NCI-H460 (cell line): ENCODE measurements around the gene RNF41. TPM values are rescaled to one million over a fixed set of nuclear protein-coding genes. Genes with fewer than 3 reads are reported as not detected.
"Not testable (repeated sequence)": the region's sequence is repeated elsewhere in the genome, so short reads cannot be mapped to it uniquely, and the experiment has no call there.

Source experiments
- DNase-seq: peaks from one replicate; pipeline ENCODE4 v3.0.0-alpha.2; 2016; ENCODE audit warnings: low read depth; ENCODE audit errors: extremely low read depth
- polyA plus RNA-seq: library from polyadenylated mRNA; depleted of rRNA; stranded (reverse); fragments of >200 nt; gene quantifications from 2 replicates; pipeline ENCODE4 v1.2.3, GENCODE V29; 2014; cell fraction: nucleus; rRNA removed
- total RNA-seq: library from RNA; depleted of rRNA; stranded (reverse); fragments of >200 nt; shearing (Covaris generic); gene quantifications from 2 replicates; pipeline ENCODE4 v1.2.3, GENCODE V29; 2014; rRNA removed

RNF41 gene
- total RNA-seq = 92.7 and 102 TPM in 2 replicates
- polyA plus RNA-seq = 47.5 and 65.5 TPM in 2 replicates

DNA sequence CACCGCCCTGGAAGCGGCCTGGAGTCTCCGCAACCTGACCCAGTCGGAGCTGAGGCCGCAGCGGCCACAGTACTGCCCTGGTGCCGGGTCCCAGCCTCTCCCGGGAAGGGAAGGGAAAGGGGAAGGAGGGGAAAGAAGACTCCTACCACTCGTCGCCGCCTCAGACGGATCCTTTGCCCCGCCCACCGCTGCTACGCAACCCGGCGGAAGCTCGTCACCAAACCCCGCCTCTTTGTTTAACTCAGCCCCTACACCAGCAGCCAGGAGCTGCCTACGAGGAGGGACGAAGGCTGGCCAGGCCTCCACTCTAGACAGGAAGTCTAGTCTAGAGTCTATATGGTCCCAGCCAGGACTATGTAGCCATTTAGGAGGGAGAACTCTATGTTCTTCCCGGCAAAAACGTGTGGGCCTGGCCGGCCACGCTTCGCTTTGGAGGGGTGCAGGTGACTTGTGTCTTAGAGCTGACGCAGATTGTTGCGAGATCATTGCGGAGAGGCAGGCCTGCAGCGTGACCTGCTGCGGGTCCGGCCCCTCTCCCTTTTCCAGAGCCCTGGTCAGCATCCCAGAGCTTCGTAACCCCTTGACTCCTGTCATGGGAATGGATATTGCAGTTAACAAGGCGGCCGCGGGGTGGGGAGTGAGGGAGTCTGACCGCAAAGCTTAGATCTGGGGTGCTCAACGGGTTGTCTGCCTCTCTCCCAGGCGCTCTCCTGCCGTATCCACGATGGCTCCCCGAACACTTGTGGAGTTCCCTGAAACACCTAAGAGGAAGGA lies at the start of gene RNF41:
Gene RNF41 (minus strand): TSS at position 166 of the 774 bp plus-strand sequence. CDS start 7,875 bp downstream, outside the sequence.
- peak; percentile 94 for DNase-seq

DNA sequence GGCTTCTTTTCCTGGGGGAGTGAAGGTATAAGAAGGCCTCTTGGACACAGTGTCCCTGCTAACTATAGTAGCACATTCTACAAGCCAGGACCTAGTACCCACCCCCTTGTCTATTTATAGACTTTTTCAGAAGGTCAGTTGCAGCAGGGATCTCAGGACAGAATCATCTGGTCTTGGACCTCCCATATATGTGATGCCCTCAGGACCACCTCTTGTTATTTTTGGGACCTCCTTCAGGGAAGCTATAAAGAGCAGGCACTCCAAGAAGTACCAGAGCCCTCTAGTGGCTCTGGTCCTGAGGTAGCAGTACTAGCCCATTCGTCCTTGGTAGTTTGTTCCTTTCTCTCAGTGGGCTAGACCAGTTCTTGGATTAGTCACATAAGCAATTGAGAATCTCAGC lies 49.3 kb upstream of the RNF41 start:
- no peak for DNase-seq

DNA sequence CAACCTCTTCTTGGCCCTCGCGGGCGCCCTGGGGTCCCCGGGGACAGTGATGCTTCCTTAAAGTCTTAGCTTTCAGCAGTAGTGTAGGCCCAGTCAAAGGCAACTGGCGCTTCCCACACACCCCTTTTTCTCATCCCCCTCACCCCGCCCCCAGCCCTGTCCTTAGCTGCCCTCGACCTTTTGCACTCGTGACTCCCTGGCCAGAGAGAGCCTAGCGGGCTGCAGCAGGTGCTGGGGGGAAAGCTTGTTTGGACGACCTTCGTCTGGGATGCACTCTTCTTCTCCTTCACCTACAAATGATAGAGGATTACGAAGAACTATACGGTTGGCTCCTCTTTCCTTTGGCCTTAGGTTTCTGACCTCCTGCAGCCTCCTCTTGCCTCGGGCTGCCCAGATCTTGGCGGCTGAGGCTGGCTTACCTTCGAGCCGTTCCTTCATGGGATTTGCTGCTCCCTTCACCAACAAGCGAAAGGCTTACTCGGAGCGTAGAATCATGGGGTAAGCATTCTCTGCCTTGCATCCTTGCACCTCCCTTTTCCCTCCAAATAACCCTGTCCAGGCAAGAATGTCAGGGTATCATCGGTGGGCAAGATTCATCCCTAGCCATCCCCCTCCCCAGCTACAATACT lies 45.8 kb upstream of the RNF41 start:
- DNase-seq = no peak

DNA sequence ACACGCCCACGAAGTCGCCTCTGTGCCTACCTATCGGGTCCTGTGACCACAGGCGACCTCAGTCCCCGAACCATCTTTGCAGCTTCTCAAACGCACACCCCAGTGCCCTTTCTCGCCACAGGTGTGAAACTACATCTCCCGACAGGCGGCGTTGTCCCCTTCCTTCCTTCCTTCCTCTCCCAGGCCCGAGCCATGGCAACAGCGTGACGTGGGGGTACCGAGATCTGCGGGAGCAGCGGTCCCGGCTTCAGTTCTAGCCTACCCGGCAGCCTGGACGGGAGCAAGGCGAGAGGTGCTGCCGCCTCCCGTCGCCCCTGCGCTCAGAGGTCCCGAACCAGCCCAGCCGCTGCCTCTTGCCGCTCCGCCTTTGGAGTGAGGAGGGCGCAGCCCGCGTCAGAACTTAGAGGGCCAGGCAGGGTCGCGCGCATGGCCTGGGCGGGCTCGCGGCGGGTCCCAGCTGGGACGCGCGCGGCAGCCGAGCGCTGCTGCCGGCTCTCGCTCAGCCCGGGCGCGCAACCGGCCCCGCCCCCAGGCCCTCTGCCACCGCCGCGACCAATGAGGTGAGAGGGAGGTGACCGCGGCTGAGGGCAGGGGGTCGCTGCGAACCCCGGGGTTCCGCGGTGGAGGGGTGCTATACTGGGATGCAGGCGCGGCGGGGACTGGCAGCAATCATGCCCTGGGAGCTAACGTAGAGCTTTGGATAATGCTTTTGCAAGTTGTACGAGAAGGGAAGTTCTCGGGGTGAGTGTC lies 45.1 kb upstream of the RNF41 start, which contains the start of gene COQ10A:
Gene COQ10A (plus strand): TSS at position 250 of the 750 bp plus-strand sequence. CDS start 177 bp downstream, at position 427.
- DNase-seq = peak; percentile 87

DNA sequence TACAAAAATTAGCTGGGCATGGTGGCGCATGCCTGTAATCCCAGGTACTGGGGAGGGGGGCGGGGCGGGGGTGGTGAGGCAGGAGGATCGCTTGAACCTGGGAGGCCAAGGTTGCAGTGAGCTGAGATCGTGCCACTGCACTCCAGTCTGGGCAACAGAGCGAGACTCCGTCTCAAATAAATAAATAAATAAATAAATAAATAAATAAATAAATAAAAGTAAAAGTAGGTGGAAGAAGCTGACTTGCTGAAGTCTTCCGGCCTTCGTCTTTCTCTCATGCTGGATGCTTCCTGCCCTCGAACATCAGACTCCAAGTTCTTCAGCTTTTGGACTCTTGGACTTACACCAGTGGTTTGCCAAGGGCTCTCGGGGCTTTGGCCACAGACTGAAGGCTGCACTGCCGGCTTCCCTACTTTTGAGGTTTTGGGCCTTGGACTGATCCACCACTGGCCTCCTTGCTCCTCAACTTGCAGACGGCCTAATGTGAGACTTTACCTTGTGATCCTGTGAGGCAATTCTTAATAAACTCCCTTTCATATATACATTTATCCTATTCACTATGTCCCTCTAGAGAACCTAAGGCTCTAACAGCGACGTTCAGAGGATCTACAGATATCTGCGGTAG lies 44.5 kb upstream of the RNF41 start:
- not testable (repeated sequence) for DNase-seq

DNA sequence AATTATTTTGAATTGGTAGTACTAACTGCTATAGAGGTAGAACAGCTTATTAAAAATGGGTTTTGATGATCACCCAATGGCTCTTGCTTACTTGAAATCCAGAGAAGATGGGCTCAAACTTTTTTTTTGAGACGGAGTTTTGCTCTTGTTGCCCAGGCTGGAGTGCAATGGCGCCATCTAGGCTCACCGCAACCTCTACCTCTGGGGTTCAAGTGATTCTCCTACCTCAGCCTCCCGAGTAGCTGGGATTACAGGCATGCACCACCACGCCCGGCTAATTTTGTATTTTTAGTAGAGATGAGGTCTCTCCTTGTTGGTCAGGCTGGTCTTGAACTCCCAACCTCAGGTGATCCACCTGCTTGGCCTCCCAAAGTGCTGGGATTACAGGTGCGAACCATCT lies 41.2 kb upstream of the RNF41 start:
- DNase-seq = not testable (repeated sequence)

DNA sequence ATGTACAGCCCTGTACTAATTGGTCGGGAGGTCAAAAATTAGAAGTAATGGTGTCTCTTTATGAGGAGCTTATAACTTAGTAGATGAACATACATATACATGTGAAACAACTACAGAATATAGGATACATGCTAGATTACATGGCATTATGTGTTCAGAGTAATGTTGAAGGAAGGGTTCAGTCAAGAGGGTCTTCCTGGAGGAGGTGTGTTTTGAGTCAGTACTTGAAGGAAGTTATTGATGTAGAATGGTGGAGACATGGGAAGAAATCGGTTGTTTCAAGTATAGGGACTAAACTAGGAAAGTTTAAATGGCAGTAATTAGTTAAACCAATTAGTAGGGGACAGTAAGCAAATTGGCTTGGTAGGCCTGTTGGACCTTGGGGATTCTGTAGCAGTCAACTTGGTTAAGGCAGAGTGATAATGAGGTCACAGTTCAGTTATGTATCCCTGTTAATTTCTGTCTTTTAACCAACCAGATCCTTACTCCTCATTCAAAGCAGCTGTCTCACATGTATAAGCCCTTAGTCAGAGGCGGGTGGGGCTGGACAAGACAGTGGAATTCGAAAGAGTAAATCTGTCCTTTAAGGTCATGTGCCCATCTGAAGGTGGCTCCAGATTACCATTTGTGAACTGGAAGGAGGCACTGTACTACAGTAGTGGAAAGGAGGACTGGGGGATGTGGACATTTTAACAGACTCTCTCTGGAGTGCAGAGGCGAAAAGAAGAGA lies 39.9 kb upstream of the RNF41 start:
- peak; percentile 83 for DNase-seq

DNA sequence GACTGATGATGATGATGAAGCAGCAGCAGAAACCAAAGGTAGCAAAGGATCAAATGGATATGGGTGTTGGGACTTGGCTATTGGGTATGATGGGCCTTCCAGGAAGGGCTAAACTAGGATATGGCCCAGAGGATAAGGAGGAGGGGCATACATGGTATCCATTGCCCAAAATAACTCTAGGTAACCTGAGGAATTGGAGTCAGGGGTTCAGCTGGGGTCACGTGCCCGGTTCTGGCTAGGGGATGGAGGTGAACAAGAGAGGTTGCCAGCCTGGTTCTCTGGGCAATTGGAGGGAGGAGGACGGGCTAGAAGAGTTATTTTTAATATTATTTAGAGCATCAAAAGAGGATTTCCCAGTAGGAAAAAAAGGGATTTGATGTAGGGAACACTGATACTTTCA lies 39.2 kb upstream of the RNF41 start:
- no peak for DNase-seq

DNA sequence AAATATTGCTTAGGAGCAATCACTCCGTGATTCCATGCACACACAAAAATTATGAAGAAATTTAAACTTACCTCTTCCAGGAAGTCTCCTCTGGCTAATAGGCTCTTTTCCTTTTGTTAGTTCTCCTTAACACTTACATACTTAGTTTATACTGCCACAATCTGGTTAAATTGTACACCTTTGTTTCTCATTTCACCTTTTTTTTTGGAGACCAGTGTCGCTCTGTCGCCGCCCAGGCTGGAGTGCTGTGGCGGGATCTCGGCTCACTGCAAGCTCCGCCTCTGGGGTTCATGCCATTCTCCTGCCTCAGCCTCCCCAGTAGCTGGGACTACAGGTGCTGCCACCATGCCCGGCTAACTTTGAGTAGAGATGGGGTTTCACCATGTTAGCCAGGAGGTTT lies 38.7 kb upstream of the RNF41 start:
- no peak for DNase-seq

DNA sequence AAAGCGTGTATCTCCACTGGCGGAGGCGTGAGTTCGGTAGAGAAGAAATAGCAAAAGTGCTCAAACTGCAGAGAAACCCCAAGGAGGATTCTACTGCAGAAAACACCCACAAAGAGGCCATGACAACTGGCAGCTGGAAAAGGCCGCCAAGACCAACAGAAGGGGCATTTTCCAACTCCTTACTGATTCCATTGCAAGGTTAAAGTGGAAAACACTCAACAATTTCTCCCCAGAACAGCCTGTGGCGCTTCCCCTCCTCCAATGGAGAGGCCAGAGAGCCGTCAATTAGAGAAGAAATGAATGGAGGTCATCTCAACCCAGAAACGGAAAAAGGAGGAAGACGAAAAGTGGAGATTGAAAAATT lies 37.1 kb upstream of the RNF41 start:
- no peak for DNase-seq

DNA sequence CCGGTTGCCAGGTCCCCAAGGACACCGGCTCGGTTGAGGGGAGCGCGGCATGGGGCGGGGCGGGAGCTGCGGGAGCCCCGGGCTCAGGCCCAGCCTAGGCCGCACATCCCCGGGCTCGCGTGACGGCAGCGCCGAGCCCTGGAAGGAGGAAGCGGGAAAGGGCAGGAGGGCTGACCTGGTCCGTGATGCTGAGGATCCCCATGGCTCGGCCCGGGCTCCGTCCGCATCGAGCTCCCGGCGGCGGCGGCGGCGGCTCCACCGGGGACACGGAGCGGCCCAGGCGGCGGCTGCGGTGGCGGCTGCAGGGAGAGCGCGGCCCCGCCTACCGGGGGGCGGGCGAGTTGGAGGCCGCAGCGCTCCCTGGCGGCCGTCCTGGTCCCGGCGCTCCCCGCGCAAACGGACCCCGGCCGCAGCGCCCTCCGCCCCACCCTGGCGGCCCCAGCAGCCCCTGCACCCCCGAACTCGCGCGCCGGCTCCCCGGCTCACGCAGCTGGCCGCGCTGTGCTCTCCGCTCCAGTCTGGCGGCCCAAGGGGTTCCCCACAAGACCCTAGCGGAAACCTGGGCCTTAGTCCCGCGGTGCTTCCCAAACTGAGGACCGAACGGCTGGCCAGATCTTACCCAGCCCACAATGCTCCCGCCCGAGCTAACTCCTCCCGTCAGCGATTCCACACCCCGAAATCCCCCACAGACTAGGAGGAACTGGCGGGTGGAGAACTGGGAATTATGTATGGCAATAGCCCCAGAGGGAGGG lies 36.5 kb upstream of the RNF41 start, which contains the start of gene ANKRD52:
Gene ANKRD52 (minus strand): TSS at position 317 of the 752 bp plus-strand sequence. CDS start 115 bp downstream, at position 202.
- peak; percentile 65 for DNase-seq

DNA sequence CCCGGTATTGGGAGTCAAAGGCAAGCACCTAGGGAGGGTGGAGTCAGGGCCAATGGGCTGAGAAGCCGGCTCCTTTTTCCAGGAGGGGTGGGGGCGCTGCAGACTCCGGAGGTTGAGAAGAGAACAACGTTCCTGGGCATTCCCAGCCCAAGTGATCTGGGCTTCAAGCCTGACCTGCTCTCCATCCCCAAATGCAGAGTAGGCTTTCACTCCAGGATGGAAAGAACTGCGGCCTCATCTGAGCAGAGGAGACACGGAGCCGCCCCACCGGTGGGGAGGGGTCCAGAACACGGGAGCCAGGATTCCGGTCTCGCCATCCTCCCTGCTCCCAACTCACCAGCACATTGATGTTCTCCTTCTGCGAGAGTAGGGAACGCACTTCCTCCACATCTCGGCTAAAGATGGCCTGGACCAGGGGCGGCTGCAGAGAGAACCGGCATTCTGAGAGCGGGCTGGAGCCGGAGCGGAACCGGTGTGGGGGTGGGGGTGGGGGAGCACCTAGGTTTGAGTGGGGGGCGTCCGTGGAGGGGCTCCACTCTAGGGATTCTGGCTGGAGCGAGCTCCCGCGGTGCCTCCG lies 35.9 kb upstream of the RNF41 start:
- DNase-seq = no peak

DNA sequence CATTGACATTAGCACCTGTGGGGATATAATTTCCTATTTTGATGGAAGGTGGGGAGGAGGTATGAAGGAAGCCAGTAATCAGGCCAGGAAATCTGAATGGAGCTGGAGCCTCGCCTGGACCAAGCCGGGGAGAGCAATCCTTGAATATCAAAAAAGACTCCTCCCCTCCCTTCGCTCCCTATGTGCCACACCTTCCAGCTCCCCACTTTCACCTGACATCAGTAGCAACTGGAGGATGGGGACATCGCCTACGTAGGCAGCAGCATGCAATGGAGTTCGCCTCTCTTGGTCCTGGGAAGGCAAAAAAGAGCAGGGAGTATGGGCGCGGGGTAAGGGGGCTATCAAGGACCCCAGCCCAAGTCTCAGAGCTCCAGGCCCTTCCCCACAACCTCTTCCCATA lies 35.3 kb upstream of the RNF41 start:
- no peak for DNase-seq

DNA sequence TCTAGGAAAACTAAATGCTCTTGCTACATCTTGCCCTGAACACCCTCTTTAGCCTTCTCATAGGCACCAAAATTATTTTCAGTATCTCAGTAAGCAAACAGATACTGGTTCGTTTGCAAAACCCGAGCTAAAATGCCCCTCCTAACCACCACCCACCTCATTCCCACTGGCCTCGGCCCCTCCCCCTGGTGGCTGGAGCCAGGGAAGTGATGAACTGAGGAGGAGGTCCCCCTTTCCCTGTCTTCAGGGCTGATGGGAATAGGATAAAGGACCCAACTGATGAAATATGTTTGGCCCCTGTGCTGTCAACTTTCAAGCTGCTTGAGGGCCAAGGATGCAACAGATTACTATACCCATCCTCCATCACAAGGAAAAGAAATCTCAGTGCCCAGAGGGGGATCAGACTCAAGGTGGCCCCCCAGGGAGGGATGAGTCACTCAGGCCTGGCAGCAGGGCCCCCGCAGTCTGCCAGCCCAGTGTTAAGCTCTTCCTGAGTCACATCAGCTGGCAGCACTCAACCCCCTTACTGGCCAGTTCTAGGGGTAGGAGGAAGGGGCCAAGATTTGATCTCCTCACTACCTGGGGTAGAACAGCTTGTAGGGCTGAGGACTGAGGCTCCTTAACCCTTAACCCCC lies 34.7 kb upstream of the RNF41 start:
- no peak for DNase-seq

DNA sequence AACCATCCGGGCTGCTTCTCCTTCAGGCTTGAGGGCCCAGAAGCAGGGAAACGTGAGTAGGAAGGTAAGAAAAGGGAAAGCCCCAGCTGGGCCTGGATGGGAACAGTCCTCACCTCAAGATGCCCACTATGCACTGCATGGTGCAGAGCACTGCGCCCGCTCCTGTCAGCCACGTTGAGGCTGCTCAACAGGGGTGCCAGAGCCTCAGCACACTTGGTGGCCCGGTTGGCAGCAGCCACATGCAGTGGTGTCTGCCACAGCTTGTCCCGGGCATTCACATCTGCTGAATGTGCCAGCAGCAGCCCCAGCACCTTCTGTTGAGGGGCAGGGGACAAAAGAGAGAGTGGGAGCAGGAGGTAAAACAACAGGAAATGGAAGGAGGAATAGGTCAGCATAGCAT lies 33.9 kb upstream of the RNF41 start:
- no peak for DNase-seq

DNA sequence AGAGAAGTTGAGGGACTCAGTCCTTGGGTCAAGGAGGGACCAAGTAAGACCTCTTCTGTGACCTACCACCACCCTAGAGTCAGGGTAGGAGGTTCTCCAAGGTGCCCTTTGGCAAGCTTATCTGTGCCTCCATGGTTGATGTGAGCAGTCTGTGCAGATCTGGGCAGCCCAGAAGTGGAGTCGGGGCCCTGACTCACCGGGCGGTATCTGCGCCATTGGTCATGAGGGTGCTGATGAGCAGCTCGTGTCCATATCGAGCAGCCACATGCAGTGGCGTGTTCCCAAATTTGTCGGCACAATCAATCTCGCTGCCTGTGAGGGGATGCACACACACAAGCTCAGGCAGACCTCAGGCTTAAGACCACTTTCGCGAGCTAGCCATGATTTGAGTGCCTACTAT lies 31.4 kb upstream of the RNF41 start:
- no peak for DNase-seq

DNA sequence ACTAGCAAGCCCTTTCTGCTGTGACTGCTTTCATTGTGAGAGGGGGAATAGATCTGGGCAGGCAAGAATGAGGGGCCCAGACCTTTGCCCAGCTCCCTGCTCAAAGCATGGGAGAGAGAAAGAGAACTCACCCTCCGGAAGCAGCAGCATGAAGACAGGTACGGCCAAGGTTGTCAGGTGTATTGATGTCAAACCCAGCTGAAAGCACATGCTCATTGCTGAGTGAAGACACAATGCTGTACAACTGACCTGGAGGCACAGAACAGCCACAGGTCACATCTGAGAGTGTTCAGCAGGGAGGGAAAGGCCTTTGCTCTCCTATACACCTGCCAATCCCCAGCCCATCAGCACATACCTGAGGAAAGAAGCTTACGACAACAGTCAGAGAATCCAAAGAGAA lies 30.9 kb upstream of the RNF41 start:
- DNase-seq = no peak

DNA sequence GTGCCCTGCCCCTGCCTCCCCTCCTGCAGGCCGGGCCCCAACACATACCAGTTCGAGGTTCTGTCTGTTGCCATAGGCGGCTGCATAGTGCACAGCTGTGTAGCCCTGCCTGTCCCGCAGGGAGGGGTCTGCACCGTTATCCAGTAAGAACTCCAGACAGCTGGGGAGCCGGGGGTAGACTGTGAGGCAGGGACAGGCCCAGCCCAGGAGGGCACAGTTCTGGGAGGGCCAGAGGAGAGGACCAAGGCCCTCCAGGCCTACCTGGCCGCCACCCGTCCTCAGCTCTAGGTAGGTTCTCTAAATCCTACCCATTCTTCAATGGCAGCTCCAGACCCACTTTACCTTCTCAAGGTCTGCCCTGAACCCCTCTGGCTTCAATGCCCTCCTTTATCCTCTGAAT lies 27.0 kb upstream of the RNF41 start:
- no peak for DNase-seq

DNA sequence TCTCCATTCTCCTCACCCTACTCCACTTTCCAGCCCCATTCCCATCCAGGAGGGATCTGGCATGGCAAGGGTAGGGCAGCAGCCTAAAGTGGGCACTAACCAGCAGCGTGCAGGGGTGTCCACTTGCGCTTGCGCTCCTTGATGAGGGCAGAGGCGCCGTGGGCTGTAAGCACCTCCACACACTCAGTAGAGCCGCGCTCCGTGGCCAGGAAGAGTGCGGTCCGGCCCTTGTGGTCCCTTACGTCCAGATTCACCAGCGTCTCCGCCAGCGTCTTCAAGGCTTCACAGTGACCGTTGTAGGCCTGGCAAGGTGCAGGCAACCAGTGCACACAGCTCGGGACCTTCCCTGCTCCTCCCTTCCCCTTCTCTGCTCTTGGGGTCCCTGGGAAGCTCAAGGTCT lies 26.2 kb upstream of the RNF41 start:
- DNase-seq = no peak
